NCI-H82 treated with DMSO at 0.1 percent for 48 hours (cell line): ENCODE data around the gene ATP5F1A.

Source experiments
- DNase-seq: peaks from one replicate; lab custom pipeline; 2025; ENCODE audit not compliant: unreplicated experiment; lab: John Stamatoyannopoulos, UW

The ATP5F1A gene

GRCh38 chr18:46073474-46074331 is 24.4 kb downstream of the ATP5F1A start:
- peak; percentile 55 for DNase-seq

GRCh38 chr18:46072959-46073358 is 25.1 kb downstream of the ATP5F1A start:
- DNase-seq = no peak

- no peak for DNase-seq
Measured at GRCh38 chr18:46072376-46072867, 25.7 kb downstream of the ATP5F1A start.

- no peak for DNase-seq
Measured at GRCh38 chr18:46071653-46072375, 26.3 kb downstream of the ATP5F1A start, which contains the start of gene PSTPIP2. PSTPIP2 (minus strand) TSS chr18:46072260; CDS start chr18:46072188, 72 bp downstream.

GRCh38 chr18:46070815-46071652 is 27.1 kb downstream of the ATP5F1A start:
- no peak for DNase-seq

- no peak for DNase-seq
Measured at GRCh38 chr18:46070232-46070631, 27.9 kb downstream of the ATP5F1A start.

- DNase-seq = no peak
Measured at GRCh38 chr18:46069524-46069923, 28.6 kb downstream of the ATP5F1A start.

- no peak for DNase-seq
Measured at GRCh38 chr18:46068763-46069162, 29.3 kb downstream of the ATP5F1A start.

GRCh38 chr18:46067438-46068007 is 30.6 kb downstream of the ATP5F1A start:
- DNase-seq = no peak

- DNase-seq = no peak
Measured at GRCh38 chr18:46062781-46063180, 35.3 kb downstream of the ATP5F1A start.

GRCh38 chr18:46061796-46062195 is 36.3 kb downstream of the ATP5F1A start:
- DNase-seq = no peak

GRCh38 chr18:46061387-46061786 is 36.7 kb downstream of the ATP5F1A start:
- DNase-seq = no peak

- no peak for DNase-seq
Measured at GRCh38 chr18:46060359-46060841, 37.7 kb downstream of the ATP5F1A start.

- DNase-seq = no peak
Measured at GRCh38 chr18:46055838-46056230, 42.3 kb downstream of the ATP5F1A start.

GRCh38 chr18:46054956-46055837 is 42.9 kb downstream of the ATP5F1A start:
- DNase-seq = no peak

- DNase-seq = no peak
Measured at GRCh38 chr18:46053368-46054095, 44.6 kb downstream of the ATP5F1A start.

GRCh38 chr18:46051731-46052461 is 46.2 kb downstream of the ATP5F1A start:
- no peak for DNase-seq

- no peak for DNase-seq
Measured at GRCh38 chr18:46050268-46050667, 47.8 kb downstream of the ATP5F1A start.
